OCI-LY1 (cell line): ENCODE measurements around the gene ENPP7.

Experiments used
- CTCF ChIP-seq: fragments of 200-600 bp; sonication (generic), shearing (Covaris generic); IDR thresholded peaks from 2 replicates; pipeline ENCODE4 v1.5.1; 2017; ENCODE audit warnings: mild to moderate bottlenecking, antibody characterized with exemption, low read length, moderate library complexity, mixed read lengths
- EZH2 ChIP-seq: fragments of 200-600 bp; sonication (generic), shearing (Covaris generic); IDR thresholded peaks from 2 replicates; pipeline ENCODE4 v1.8.0; 2017; ENCODE audit warnings: borderline replicate concordance, mixed run types, mild to moderate bottlenecking, antibody characterized with exemption, low read length, moderate library complexity, mixed read lengths

- no peak for TF ChIP-seq CTCF
- TF ChIP-seq EZH2 = no peak
These were observed 31.3 kb downstream of the ENPP7 start for GRCh38 chr17:79761894-79762589.
